ENCODE results near the gene ATP11B.
A peak's percentile ranks its signal among the peaks of the same experiment; 100 is the strongest.
"Not testable (repeated sequence)": the region's sequence is repeated elsewhere in the genome, so short reads cannot be mapped to it uniquely, and the experiment has no call there.

ATP11B gene

DNA sequence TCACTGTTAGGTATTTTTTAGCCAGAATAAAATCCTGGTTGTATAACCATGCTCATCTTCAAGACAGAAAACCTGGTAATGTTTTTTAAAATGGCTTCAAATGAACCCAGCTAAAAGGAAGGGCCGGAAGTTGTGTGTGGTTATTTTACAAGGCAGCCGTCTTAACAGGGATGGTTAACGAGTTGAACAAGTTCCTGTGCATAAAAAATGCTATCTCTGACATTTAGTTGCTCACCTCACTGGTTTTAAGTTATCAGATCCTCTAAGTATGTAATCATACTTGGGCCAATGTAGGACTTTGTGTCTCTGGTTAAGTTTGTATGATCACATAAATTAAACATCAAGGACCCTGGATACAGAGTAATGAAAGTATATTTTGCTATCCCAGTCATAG lies 2.1 kb downstream of the ATP11B start:
- peak; percentile 10 to 13 for DNase-seq (ENCODE audit: low read depth in 2 of 2)

DNA sequence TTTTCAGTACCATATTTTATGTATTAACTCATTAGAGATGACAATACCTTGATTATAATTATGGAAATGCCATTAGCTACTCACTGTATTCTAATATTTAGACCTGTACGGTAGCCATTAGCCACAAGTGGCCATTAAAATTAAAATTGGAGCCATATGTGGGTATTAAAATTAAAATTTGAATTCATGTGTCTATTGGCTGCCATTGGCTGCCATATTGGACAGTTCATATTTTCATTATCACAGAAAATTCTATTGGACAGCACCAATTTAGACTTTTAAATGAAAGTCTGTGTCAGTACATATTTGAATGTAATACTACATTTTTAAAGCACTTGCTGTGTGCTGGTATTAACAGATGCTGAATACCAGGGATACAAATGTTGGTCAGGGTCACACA lies 3.0 kb downstream of the ATP11B start:
- DNase-seq (ENCODE audit: low read depth in 2 of 2) = no peak

DNA sequence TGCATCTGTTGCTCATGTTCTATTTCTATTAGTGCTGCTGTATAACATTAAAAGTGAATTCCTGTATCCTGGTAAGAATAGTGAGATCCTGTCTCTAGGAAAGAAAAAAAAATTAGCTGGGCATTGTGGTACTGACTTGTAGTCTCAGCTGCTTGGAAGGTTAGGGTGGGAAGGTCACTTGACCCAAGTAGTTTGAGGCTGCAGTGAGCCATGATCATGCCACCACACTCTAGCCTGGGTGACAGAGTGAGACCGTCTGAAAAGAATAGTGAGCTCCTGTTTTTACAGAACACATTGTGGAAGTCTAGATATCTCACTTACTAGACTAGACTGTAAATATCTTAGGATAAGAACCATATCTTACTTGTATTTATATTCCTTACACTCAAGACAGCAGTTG lies 4.6 kb downstream of the ATP11B start:
- no peak for DNase-seq (ENCODE audit: low read depth in 2 of 2)

DNA sequence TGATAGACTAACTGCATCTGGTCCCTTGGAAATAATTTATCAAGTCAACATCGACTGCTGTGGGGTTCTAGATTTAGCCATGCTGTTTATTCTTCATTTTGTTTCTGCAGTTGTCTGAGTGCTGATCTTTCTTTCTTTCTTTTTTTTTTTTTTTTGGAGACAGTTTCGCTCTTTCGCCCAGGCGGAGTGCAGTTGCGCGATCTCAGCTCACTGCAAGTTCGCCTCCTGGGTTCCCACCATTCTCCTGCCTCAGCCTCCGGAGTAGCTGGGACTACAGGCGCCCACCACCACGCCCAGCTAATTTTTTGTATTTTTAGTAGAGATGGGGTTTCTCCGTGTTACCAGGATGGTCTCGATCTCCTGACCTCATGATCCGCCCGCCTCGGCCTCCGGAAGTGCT lies 5.8 kb downstream of the ATP11B start:
- DNase-seq (ENCODE audit: low read depth in 2 of 2) = not testable (repeated sequence)

DNA sequence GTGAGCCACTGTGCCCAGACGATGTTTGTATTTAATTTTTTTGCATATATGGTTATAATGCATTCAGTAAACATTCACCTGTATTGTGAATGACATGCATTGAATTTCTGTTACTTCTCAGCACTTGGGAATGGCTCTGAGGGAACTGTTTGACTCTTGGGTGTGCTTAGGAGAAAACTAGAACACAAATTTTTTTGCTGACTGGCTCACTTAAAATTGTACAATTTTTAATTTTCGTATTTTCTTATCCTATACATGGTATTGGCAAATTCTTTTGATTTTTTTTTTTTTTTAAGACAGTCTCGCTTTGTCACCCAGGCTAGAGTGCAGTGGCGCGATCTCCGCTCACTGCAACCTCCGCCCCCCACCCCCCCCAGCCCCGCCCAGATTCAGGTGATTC lies 7.2 kb downstream of the ATP11B start:
- no peak for DNase-seq (ENCODE audit: low read depth in 2 of 2)

DNA sequence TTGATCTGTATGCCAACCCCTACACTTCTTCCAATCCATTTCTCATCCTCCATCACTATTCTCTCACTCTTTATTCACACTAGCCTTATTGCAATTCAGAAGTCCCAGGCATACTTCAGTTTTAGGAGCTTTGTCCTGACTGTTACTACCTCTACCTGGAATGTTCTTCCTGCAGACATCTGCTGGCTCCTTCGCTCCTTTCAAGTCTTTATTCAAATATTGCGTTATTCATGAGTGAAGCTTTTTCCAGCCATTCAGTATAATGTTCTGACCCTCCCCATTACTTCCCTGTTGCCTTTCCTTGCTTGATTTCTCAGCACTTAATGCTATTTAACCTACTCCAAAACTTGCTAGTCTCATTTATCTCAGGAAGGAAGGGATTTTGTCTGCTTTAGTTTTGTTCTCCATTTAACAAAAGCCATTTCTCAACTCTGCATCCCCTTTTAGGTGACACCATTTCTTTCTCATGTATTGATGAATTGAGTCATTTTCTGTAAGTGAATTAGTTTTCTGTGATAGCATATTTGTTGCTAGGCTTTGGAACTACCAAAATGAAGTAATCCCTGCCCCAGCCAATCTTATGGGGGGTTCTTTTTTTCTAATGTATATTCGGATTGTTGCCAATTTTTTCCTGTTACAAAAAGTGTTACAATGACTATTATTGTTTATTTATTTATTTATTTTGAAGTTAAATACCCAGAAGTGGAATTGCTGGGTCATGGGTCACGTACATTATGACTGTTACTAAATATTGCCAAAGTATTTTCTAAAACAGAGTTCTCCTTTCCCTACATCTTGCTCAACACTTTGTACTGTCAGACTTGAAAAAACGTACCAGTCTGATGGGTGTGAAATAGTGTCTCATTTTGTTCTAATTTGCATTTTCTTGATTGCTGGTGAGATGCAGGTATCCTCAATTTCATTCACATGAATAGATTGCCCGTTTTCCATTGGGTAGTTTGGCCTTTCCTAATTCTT lies 9.4 kb downstream of the ATP11B start:
- no peak for DNase-seq (ENCODE audit: low read depth in 2 of 2)

DNA sequence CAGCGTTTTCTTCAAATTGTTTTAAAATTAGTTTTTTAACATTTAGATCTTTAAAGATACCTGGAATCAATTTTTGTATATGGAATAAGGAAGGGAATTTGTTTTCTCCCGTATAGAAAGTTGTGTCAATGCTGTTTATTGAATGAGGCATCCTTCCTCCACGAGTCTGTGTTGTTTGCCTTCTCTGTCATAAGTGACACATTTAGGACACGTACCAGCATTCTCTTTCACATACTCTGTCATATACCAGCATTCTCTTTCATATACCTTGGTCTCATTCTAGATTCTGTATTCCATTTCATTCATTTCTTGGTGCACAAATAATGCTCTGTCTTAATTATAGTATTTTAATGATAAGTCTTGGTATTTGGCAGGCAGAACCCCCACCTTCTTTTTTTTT lies 10.3 kb downstream of the ATP11B start:
- no peak for DNase-seq (ENCODE audit: low read depth in 2 of 2)

DNA sequence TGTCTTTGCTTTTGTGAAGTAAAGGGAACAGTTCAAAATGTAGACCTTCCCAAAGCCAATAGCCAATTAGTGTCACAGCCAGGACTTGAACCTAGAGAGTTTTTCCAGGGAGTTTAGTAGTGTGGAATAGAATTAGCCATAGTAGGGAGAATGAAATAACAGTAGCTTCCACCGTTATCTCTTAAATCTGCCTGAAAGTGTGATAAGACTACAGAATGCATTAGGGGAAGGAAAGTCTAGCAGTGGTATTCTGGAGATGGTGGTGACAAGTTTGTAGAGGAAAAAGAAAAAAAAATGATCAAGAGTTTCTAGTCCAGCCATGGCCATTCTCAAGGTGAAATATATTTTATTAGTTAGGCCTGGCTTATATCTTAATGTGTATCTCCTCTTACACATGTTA lies 13.8 kb downstream of the ATP11B start:
- no peak for DNase-seq (ENCODE audit: low read depth in 2 of 2)

DNA sequence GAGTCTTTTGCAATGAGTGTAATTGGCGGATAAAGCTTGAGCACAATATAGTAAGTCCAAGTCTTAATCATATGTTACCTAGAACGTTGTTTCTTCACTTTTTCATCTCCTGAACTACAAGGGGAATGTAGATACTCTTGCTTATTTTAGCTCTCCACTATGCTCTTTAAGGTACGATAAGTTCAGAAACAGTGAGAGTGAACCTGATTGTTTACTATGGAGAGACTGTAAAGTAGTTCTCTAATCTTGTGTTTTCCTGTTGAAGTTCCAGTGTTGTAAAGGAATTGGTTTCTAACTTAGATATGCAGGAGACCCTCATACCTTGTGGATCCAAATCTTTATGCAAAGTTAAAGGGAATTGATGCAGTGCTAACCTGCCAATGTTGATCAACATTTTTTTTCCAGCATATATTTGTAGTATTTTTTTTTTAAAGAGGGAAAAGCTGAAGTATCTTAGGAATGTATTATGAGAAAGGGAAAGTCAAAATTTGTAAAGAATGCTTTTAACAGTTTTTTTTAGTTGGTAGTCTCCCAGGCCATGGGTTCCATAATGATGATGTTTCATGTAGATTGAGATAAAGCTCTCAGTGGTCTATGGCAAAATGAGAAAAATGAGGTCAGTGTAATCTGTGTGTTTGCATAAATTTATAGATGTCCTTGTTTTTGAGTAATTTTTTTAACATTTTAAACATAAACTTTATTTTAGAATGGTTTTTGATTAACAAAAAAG lies 14.9 kb downstream of the ATP11B start:
- DNase-seq (ENCODE audit: low read depth in 2 of 2) = no peak

DNA sequence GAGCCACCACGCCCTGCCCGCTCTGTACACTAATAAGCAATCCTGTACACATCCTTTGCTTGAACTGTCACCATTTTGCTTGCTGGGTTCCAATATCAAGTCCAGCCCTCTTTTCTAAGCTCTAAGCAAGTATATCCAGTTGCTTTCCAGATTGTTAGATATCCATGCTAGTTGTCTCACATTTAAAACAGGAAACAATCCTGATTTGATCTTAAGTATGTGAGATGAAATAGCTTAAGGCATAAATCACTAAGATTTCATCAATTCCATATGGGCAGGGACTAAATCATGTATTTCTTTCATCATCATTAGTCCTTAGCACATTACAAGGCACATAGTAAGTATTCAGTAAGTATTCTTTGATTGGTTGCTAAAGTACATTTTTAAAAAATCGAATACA lies 16.2 kb downstream of the ATP11B start:
- DNase-seq (ENCODE audit: low read depth in 2 of 2) = no peak

DNA sequence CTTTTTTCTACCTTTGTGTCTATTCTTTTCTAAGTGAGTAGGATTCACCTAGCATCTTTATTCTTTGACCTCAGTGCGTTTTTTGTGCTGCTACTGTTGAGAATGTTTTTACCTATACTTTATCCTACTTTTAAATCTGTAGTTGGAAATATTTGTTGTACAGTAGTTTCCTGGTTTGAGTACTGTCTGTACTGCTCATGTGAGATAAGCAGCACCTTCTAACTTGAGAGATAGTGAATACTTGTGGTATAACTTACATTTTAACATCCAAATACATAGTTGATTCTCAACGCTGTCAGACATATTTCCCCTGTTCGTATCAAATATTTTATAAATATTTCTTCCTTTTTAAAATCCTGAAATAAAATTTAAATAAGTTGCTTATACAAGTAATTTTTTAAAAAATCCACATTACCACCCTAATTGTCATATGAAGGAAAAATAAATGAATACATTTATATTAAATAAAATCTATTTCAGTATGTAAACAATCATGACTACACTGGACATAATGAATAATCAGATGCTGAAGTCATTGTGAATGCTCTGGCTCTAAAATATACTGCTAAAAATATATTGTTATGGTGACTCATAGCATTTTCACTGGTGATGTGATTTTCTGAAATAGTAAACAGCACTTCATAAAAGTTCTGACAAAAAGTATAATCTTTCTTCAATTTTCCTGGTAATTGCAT lies 17.4 kb downstream of the ATP11B start:
- no peak for DNase-seq (ENCODE audit: low read depth in 2 of 2)

DNA sequence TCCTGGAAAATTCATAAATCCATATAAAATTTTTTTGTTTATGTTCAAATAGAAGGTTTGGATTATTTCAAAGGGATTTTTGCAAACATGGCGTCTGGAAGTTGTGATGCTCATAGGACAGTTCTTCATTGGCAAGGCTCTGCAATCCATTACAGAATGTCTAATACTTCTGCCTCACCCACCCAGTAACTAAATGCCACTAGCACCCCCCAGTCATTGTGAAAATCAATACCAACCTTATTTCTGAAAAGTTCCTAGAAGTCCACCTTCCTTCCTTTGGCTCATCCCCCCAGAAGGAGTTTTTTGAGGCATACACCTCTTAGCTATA lies 17.9 kb downstream of the ATP11B start:
- DNase-seq (ENCODE audit: low read depth in 2 of 2) = no peak

DNA sequence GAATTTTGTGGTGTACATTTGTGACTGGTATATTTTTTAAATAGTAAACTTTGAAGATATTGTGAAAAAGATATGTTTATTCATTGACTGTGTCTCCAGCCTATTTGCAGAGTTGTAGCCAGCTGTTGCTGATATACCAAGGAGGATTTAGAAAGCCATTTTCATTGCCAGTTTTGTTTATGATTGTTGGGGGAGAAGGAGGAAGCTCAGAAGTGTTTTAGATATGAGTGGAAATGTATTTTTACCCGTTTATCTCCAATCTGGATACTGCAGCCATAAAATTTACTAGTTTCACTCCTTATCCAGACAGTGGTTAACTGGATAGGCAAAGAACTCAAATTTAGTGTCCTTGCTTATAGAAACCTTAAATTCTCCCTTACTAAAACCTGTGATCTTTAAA lies 18.8 kb downstream of the ATP11B start:
- no peak for DNase-seq (ENCODE audit: low read depth in 2 of 2)

DNA sequence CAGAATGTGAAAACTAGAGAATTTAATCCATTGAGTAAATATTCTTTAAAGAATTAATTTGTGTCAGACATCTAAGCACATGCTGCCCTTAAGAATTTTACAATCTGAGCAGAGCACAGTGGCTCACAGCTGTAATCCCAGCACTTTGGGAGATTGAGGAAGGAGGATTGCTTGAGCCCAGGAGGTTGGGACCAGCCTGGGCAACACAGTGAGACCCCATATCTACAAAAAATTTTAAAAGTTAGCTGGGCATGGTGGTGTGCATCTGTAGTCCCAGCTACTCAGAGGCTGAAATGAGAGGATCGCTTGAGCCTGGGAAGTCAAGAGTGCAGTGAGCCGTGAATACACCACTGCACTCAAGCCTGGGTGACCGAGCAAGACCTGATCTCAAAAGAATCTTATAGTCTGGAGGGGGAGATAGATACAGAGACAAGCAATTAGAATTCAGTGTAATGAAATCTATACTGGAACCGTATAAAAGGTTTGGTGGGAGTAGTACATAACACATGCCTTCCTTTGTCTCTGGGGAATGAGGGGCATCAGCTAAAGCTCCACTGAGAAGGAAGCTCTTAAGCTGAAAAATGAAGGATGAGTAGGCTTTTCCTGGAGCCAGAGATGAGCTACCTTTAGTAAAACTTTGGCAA lies 21.2 kb downstream of the ATP11B start:
- no peak for DNase-seq (ENCODE audit: low read depth in 2 of 2)

DNA sequence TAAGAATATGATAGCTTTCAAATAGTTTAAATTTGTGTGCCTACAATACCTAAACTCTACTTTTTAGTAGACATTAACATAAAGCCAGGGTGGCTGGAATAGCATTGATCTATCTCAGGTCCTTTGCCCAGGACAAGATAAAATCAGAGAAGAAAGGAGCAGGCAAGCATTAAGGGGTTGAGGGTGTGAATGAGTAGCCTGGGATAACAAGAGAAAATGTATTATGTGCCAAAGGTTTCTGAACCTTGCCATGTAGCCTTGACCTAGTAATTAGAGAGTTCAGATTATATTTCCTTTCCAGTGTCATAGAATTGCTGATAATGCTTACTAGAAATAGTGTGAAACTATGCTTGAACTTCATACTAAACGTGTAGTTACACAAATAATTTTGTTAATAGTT lies 22.9 kb downstream of the ATP11B start:
- DNase-seq (ENCODE audit: low read depth in 2 of 2) = no peak

DNA sequence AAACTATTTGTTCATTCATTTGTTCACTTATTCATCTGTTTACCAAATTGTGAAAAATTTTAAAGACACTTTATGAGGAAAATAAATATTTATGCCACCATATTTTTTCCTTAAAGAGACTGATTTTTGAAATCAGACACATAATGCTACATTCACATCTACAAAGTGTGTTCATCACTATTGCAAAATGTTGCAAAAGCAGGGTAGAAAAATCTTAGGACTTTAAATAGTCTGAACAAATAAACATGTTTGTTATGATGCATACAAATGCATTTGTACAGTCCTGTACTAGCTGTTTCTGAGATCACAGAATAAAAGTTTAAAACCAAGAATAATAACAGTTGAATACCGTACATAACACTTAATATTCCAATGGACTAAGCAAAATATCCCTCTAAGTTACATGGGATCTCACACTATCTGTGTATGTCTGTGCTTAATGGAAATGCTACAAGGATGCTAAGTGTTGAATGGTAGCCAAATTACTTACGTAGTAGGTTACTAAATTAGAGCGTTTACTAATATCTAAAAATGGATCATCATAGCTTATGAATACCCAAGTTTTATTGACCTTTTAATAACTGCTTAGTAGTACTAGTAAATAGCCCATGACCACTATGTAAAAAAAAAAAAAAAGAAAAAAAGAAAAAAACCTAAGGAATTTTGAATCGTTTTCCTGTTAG lies 25.1 kb downstream of the ATP11B start:
- no peak for DNase-seq (ENCODE audit: low read depth in 2 of 2)

DNA sequence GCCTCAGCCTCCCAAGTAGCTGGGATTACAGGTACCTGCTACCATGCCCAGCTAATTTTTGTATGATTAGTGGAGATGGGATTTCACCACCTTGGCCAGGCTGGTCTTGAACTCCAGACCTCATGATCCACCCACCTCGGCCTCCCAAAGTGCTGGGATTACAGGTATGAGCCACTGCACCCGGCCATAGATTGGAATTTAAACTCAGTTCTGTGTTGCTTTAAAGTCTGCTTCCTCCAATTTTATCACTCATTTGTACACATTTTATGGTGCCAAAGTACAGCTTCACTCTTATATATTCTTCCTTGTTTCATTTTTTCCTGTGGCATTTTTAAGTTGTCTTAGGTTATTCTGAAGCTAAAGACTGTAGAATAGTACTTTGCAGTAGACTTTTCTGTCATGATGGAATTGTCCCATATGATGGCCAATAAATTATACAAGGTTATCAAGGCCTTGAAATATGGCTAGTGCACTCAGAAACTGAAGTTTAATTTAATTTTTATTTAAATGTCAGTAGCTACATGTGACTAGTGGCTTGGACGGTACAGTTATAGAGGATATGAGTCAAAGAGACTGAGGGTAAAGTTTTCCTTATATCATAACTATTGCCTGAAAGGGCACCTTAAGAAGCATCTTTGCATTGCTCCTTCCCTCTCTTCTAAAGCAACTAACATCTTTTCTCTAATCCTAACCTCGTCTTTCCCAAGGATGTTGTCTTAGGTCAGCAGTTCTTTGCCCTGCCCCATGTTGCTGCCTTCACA lies 28.1 kb downstream of the ATP11B start:
- no peak for DNase-seq (ENCODE audit: low read depth in 2 of 2)

DNA sequence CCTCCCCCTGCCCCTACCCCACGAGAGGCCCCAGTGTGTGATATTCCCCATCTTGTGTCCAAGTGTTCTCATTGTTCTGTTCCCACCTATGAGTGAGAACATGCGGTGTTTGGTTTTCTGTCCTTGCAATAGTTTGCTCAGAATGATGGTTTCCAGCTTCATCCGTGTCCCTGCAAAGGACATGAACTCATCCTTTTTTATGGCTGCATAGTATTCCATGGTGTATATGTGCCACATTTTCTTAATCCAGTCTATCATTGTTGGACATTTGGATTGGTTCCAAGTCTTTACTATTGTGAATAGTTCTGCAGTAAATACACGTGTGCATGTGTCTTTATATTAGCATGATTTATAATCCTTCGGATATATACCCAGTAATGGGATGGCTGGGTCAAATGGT lies 29.0 kb downstream of the ATP11B start:
- not testable (repeated sequence) for DNase-seq (ENCODE audit: low read depth in 2 of 2)

DNA sequence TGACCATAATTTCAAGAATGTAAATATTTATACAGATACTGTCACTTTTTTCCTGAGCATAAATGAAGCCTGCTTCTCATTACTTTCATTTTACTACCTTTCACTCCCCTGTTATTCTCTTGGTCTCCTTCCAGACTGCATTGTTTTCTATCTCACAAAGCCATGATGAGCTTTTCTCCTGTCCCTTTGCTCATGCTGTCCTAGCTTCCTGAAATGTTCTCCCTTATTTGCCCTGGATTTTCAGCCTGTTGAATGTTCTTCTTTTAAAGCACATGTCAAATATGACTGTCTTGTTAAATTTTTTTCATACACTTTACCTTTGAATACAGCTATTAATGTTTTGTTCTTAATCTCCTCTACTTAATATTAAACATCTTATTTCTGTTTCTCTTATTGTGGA lies 31.7 kb downstream of the ATP11B start:
- no peak for DNase-seq (ENCODE audit: low read depth in 2 of 2)

DNA sequence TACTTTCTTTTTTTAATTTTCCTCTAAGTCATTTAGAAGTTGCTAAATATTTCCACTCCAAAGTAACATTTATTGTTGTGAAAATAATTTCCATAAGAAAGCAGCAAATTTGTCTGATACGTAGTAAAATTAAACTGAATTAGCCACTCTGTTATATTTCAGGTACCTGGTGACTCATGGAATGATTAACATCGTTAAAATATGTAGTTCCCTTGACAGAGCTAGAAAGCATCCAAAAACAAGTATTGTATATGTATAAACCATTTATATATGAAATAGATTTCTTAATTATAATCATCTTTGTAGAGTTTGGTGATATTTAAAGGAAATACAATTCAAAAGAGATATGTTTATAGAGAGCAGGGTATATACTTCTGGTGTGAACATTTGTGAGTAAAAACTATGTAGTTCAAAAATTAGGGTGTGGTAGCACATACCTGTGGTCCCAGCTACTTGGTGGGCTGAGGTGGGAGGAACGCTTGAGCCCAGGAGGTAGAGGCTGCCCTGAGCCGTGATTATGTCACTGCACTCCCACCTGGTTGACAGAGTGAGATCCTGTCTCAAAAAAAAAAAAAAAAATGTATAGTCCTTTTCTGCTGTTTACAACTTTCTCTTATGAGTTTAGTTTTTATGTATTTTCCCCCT lies 36.6 kb downstream of the ATP11B start:
- no peak for DNase-seq (ENCODE audit: low read depth in 2 of 2)
